HG03520 (cell line): ENCODE data around the gene TEX13B.

Source experiments
- ATAC-seq: cut with Tn5 transposase; IDR thresholded peaks from one replicate; pipeline ENCODE4 v1.9.1; 2021; ENCODE audit warnings: mild to moderate bottlenecking, moderate library complexity; ENCODE audit not compliant: unreplicated experiment

TEX13B gene

GRCh38 chrX:107940095-107940494 is 42.1 kb downstream of the TEX13B start:
- ATAC-seq, result no peak

- ATAC-seq, result no peak
Observed at GRCh38 chrX:107936434-107936730, 45.8 kb downstream of the TEX13B start.

DNA sequence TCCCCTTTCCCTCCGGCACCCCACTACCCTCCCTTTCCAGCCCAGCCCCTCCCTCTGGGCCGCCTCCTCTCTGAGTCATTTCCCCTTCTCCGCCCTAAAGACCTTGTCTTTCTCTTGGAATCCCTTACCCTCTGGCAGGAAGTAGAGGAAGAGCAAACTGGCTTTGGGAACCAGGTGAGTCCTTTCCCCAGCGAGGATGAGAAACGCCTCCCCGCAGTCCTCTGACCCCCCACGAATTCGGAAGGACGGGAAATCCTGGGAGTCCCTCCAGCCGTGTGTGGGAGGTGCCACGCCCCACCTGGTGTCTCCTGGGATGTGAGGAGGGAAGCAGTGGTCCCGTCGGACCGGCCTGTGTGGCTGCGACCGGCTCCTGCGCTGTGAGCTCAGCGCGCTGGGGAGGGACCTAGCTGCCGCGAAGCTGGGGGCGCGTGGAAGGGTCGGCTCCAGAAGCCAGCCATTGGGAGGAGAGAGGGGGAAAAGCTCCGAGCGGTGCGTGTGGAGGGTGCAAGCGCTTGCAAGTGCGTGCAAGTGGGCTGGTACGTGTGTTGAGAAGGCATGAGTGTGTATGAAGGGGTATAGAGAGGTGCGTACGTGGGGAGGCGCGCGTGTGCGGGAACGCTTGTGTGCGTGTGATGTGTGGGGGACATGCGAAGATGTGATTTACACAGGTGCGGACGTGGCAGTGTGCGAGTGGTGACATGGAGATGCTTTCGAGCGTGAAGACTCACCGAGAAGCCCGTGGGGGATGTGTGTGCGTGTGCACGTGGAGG is 46.3 kb downstream of the TEX13B start:
- no peak for ATAC-seq

- ATAC-seq, result no peak
Observed at GRCh38 chrX:107935200-107935599, 47.0 kb downstream of the TEX13B start.

- ATAC-seq, result no peak
Observed at GRCh38 chrX:107934262-107934661, 47.9 kb downstream of the TEX13B start.
